ENCODE results near the gene TF.

Gene TF

GRCh38 chr3:133841196-133841595 lies 95.0 kb downstream of the TF start:
- TF ChIP-seq EZH2 (optimal IDR thresholded peaks at IDR 0.05; ENCODE audit: low read depth, low read length) (no peak), EZH2phosphoT487 (IDR thresholded peaks at IDR 0.05; ENCODE audit: low read length) (no peak), CTCF (IDR thresholded peaks at IDR 0.05; ENCODE audit: low read length) (no peak)
- Histone ChIP-seq H3K4me1 (ENCODE audit: low read length) (no peaks in the 10 kb centered on the region), H3K9ac (ENCODE audit: low read length) (no peak overlapping the region), H3K36me3 (replicated peaks; ENCODE audit: insufficient read depth, low read length) (no peaks in the 10 kb centered on the region), H3K27ac (ENCODE audit: low read length) (no peak overlapping the region), H3K4me2 (ENCODE audit: low read depth, low read length) (no peak overlapping the region), H3K9me3 (replicated peaks; ENCODE audit: insufficient read depth, low read length) (no peaks in the 10 kb centered on the region), H3F3A (ENCODE audit: insufficient read depth, low read length) (no peaks in the 10 kb centered on the region), H3K79me2 (ENCODE audit: low read length) (no peaks in the 10 kb centered on the region), H3K9me2 (replicated peaks; ENCODE audit: insufficient read depth, low read length) (no peaks in the 10 kb centered on the region), H3K4me3 (ENCODE audit: low read length) (no peak overlapping the region), H3K27me3 (replicated peaks; ENCODE audit: insufficient read depth, low read length) (no peaks in the 10 kb centered on the region), H4K20me1 (ENCODE audit: insufficient read depth, low read length) (no peaks in the 10 kb centered on the region), H2AFZ (ENCODE audit: low read length) (no peak overlapping the region)
- no peak for DNase-seq

GRCh38 chr3:133842158-133842557 lies 96.0 kb downstream of the TF start:
- no peak overlapping the region for H3K9ac ChIP-seq (ENCODE audit: low read length)
- H3K4me3 ChIP-seq (ENCODE audit: low read length) = no peak overlapping the region
- H3K4me1 ChIP-seq (ENCODE audit: low read length) = no peaks in the 10 kb centered on the region
- H3K9me2 ChIP-seq (replicated peaks; ENCODE audit: insufficient read depth, low read length) = no peaks in the 10 kb centered on the region
- H3K36me3 ChIP-seq (replicated peaks; ENCODE audit: insufficient read depth, low read length) = no peaks in the 10 kb centered on the region
- H2AFZ ChIP-seq (ENCODE audit: low read length) = no peak overlapping the region
- H4K20me1 ChIP-seq (ENCODE audit: insufficient read depth, low read length) = no peaks in the 10 kb centered on the region
- DNase-seq = no peak
- H3K27me3 ChIP-seq (replicated peaks; ENCODE audit: insufficient read depth, low read length) = no peaks in the 10 kb centered on the region
- H3K79me2 ChIP-seq (ENCODE audit: low read length) = no peaks in the 10 kb centered on the region
- H3K4me2 ChIP-seq (ENCODE audit: low read depth, low read length) = no peak overlapping the region
- H3K9me3 ChIP-seq (replicated peaks; ENCODE audit: insufficient read depth, low read length) = no peaks in the 10 kb centered on the region
- H3K27ac ChIP-seq (ENCODE audit: low read length) = no peak overlapping the region
- H3F3A ChIP-seq (ENCODE audit: insufficient read depth, low read length) = no peaks in the 10 kb centered on the region
- no peak for TF ChIP-seq EZH2 (optimal IDR thresholded peaks at IDR 0.05; ENCODE audit: low read depth, low read length)
- TF ChIP-seq CTCF (IDR thresholded peaks at IDR 0.05; ENCODE audit: low read length) = no peak
- no peak for TF ChIP-seq EZH2phosphoT487 (IDR thresholded peaks at IDR 0.05; ENCODE audit: low read length)

GRCh38 chr3:133843634-133844033 lies 97.4 kb downstream of the TF start:
- H3K4me3 ChIP-seq (ENCODE audit: low read length) = no peak overlapping the region
- no peak overlapping the region for H2AFZ ChIP-seq (ENCODE audit: low read length)
- H3K27ac ChIP-seq (ENCODE audit: low read length) = no peak overlapping the region
- H3K79me2 ChIP-seq (ENCODE audit: low read length) = no peaks in the 10 kb centered on the region
- H3K4me2 ChIP-seq (ENCODE audit: low read depth, low read length) = no peak overlapping the region
- H3K4me1 ChIP-seq (ENCODE audit: low read length) = no peaks in the 10 kb centered on the region
- H3K27me3 ChIP-seq (replicated peaks; ENCODE audit: insufficient read depth, low read length) = no peaks in the 10 kb centered on the region
- H3K9me3 ChIP-seq (replicated peaks; ENCODE audit: insufficient read depth, low read length) = no peaks in the 10 kb centered on the region
- H4K20me1 ChIP-seq (ENCODE audit: insufficient read depth, low read length) = no peaks in the 10 kb centered on the region
- H3K9me2 ChIP-seq (replicated peaks; ENCODE audit: insufficient read depth, low read length) = no peaks in the 10 kb centered on the region
- H3F3A ChIP-seq (ENCODE audit: insufficient read depth, low read length) = no peaks in the 10 kb centered on the region
- no peak for TF ChIP-seq CTCF (IDR thresholded peaks at IDR 0.05; ENCODE audit: low read length)
- TF ChIP-seq EZH2phosphoT487 (IDR thresholded peaks at IDR 0.05; ENCODE audit: low read length) = no peak
- TF ChIP-seq EZH2 (optimal IDR thresholded peaks at IDR 0.05; ENCODE audit: low read depth, low read length) = no peak
- no peak overlapping the region for H3K9ac ChIP-seq (ENCODE audit: low read length)
- no peaks in the 10 kb centered on the region for H3K36me3 ChIP-seq (replicated peaks; ENCODE audit: insufficient read depth, low read length)
- DNase-seq = no peak
